Liver (tissue), 9 donors: ENCODE results near the gene UBL4A. TPM values are rescaled to one million over a fixed set of nuclear protein-coding genes. Genes with fewer than 3 reads are reported as not detected.

Source experiments
- DNase-seq: peaks from one replicate; pipeline ENCODE4 v3.0.0-alpha.2; 2017; ENCODE audit warnings: low spot score
- H3K27ac ChIP-seq, 2 donors: one replicate each; pipeline ENCODE4 v1.7.0; 2013; ENCODE audit warnings: inconsistent platforms in 2 of 2, low read length in 2 of 2, control low read depth in 1 of 2, low read depth in 1 of 2, mild to moderate bottlenecking in 1 of 2
- H3K27me3 ChIP-seq, 4 donors: one replicate each; pipeline versions ENCODE4 v1.6.1 to v1.7.0; 2013; ENCODE audit warnings: low read length in 3 of 4, inconsistent platforms in 1 of 4, mild to moderate bottlenecking in 1 of 4, moderate library complexity in 1 of 4; ENCODE audit not compliant: control insufficient read depth in 4 of 4, insufficient read depth in 4 of 4
- H3K36me3 ChIP-seq, 4 donors: one replicate each; pipeline versions ENCODE4 v1.6.1 to v1.7.0; 2013; ENCODE audit warnings: low read length in 3 of 4, mild to moderate bottlenecking in 3 of 4, low read depth in 1 of 4, moderate library complexity in 1 of 4; ENCODE audit not compliant: control insufficient read depth in 4 of 4, insufficient read depth in 3 of 4
- H3K4me1 ChIP-seq, 4 donors: one replicate each; pipeline versions ENCODE4 v1.6.1 to v1.7.0; 2013; ENCODE audit warnings: low read length in 3 of 4, mild to moderate bottlenecking in 3 of 4, moderate library complexity in 1 of 4; ENCODE audit not compliant: control insufficient read depth in 4 of 4, insufficient read depth in 4 of 4
- H3K4me3 ChIP-seq, 3 donors: one replicate each; pipeline versions ENCODE4 v1.6.1 to v1.7.0; 2013; ENCODE audit warnings: low read length in 3 of 3, control low read depth in 1 of 3, low read depth in 1 of 3, mild to moderate bottlenecking in 1 of 3
- H3K9ac ChIP-seq, 2 donors: one replicate each; pipeline ENCODE4 v1.7.0; 2013; ENCODE audit warnings: low read length in 2 of 2, mild to moderate bottlenecking in 2 of 2, moderate library complexity in 2 of 2, control low read depth in 1 of 2, low read depth in 1 of 2
- H3K9me3 ChIP-seq, 4 donors: one replicate each; pipeline versions ENCODE4 v1.6.1 to v1.7.0; 2013; ENCODE audit warnings: low read length in 3 of 4; ENCODE audit not compliant: control insufficient read depth in 4 of 4
- CTCF ChIP-seq: fragments of 150-350 bp; IDR thresholded peaks from 2 replicates; pipeline ENCODE4 v1.5.1; 2017; ENCODE audit warnings: improper control_type of control experiment, low read depth, low read length; ENCODE audit not compliant: missing input control
- GABPA ChIP-seq, 2 donors: IDR thresholded peaks in 1 of 2; conservative IDR thresholded peaks in 1 of 2; 2 replicates each; pipeline ENCODE4 v1.6.1; 2016; ENCODE audit warnings: antibody characterized with exemption in 2 of 2, mild to moderate bottlenecking in 1 of 2, moderate library complexity in 1 of 2
- HNF4A ChIP-seq, 2 donors: conservative IDR thresholded peaks; 2 replicates each; pipeline ENCODE4 v1.6.1; 2016; ENCODE audit warnings: antibody characterized with exemption in 2 of 2, mild to moderate bottlenecking in 2 of 2
- RAD21 ChIP-seq, 2 donors: IDR thresholded peaks; 2 replicates each; pipeline ENCODE4 v1.6.1; 2016; ENCODE audit warnings: antibody characterized with exemption in 2 of 2, mild to moderate bottlenecking in 2 of 2
- REST ChIP-seq: IDR thresholded peaks from 2 replicates; pipeline ENCODE4 v1.6.1; 2016; ENCODE audit warnings: antibody characterized with exemption, mild to moderate bottlenecking
- RXRA ChIP-seq, 2 donors: IDR thresholded peaks; 2 replicates each; pipeline ENCODE4 v1.6.1; 2017 to 2018; ENCODE audit warnings: antibody characterized with exemption in 2 of 2, mild to moderate bottlenecking in 1 of 2
- TAF1 ChIP-seq: conservative IDR thresholded peaks from 2 replicates; pipeline ENCODE4 v1.6.1; 2016; ENCODE audit warnings: antibody characterized with exemption, mild to moderate bottlenecking
- YY1 ChIP-seq: IDR thresholded peaks from 2 replicates; pipeline ENCODE4 v1.6.1; 2016; ENCODE audit warnings: antibody characterized with exemption, mild to moderate bottlenecking
- ZBTB33 ChIP-seq: IDR thresholded peaks from 2 replicates; pipeline ENCODE4 v1.6.1; 2016; ENCODE audit warnings: antibody characterized with exemption
- WGBS: extraction: QIAGEN DNeasy Blood & Tissue Kit; methylation state at CpG from one replicate; pipeline ENCODE4 v1.1.7; 2013; 5-methylcytosine and 5-hydroxymethylcytosine counted together
- polyA plus RNA-seq, 2 donors: library from polyadenylated mRNA; stranded (reverse) in 1 of 2; unstranded in 1 of 2; fragments of 200-250 nt in 1 of 2; fragments of >200 nt in 1 of 2; fragmentation: Nextera tagmentation in 1 of 2; extraction: Ambion mirVana in 1 of 2; gene quantifications; one replicate each; pipeline versions ENCODE4 v1.2.1 to v1.2.3, GENCODE V29; 2013 to 2015
- total RNA-seq, 2 donors: library from RNA; depleted of rRNA; stranded (reverse); fragments of >200 nt; gene quantifications; one replicate each; pipeline ENCODE4 v1.2.3, GENCODE V29; 2014
- donor health status: healthy.
- donor health status: healthy.
- donor health status: healthy.
- donor health status: healthy.
- donor health status: healthy.

UBL4A gene
- total and polyA plus RNA-seq, 4 donors: 13.9 to 22.2 (median 20.8) TPM

- WGBS: 7% methylated on average over 15 of the region's 15 CpGs
- DNase-seq: peak; percentile 64
- H3K27ac ChIP-seq: peak overlapping the region in 1 of 2 donors; percentile 50
Measured at GRCh38 chrX:154526901-154527675, 40.7 kb upstream of the UBL4A start.

GRCh38 chrX:154525606-154526490, 39.4 kb upstream of the UBL4A start:
- no peaks in the 10 kb centered on the region for H3K36me3 ChIP-seq
- TF ChIP-seq GABPA (IDR thresholded peaks at IDR 0.05 in 1 of 2, conservative IDR thresholded peaks at IDR 0.05 in 1 of 2) (no peak), RXRA (IDR thresholded peaks at IDR 0.05) (no peak), ZBTB33 (no peak), YY1 (no peak), HNF4A (conservative IDR thresholded peaks at IDR 0.05) (no peak)
- peaks cover 0 to 4% (median 1%) of the 10 kb centered on the region in 4 donors for H3K4me1 ChIP-seq
- H3K27ac ChIP-seq: no peak overlapping the region
- 90% methylated on average over 14 of the region's 14 CpGs for WGBS
- no peaks in the 10 kb centered on the region for H3K9me3 ChIP-seq
- H3K27me3 ChIP-seq: no peaks in the 10 kb centered on the region
- DNase-seq: no peak
- H3K4me3 ChIP-seq: no peak overlapping the region
- peak overlapping the region in 1 of 2 donors; percentile 28 for H3K9ac ChIP-seq

More at GRCh38 chrX:154526901-154527675, 40.7 kb upstream of the UBL4A start:
- Histone ChIP-seq H3K9ac (peak overlapping the region in 1 of 2 donors; percentile 53), H3K4me1 (peaks cover 0 to 4% (median 1%) of the 10 kb centered on the region in 4 donors), H3K4me3 (peak overlapping the region in 1 of 3 donors; percentile 13), H3K9me3 (no peaks in the 10 kb centered on the region), H3K36me3 (no peaks in the 10 kb centered on the region), H3K27me3 (no peaks in the 10 kb centered on the region)
- TF ChIP-seq REST (no peak), CTCF (peak; percentile 33), RAD21 (IDR thresholded peaks at IDR 0.05) (peak; percentile 61 to 69), TAF1 (no peak)
